ENCODE results near the gene NPC1.
"Not testable (repeated sequence)": the region's sequence is repeated elsewhere in the genome, so short reads cannot be mapped to it uniquely, and the experiment has no call there.

The NPC1 gene

GRCh38 chr18:23608211-23608610 is 21.9 kb upstream of the NPC1 start:
- DNase-seq = no peak

GRCh38 chr18:23605941-23606340 is 19.6 kb upstream of the NPC1 start:
- no peak for DNase-seq

- no peak for DNase-seq
These were observed 13.5 kb upstream of the NPC1 start for GRCh38 chr18:23599809-23600208.

GRCh38 chr18:23596183-23596582 is 9.9 kb upstream of the NPC1 start:
- no peak for DNase-seq

- no peak for DNase-seq
These were observed 9.3 kb upstream of the NPC1 start for GRCh38 chr18:23595591-23595990.

- no peak for DNase-seq
These were observed 7.4 kb upstream of the NPC1 start for GRCh38 chr18:23593720-23594119.

- no peak for DNase-seq
These were observed 6.6 kb upstream of the NPC1 start for GRCh38 chr18:23592911-23593310.

- no peak for DNase-seq
These were observed 4.7 kb upstream of the NPC1 start for GRCh38 chr18:23591011-23591410.

GRCh38 chr18:23588836-23589560 is 2.7 kb upstream of the NPC1 start:
- no peak for DNase-seq

GRCh38 chr18:23587220-23587642 is 925 bp upstream of the NPC1 start:
- no peak for DNase-seq

GRCh38 chr18:23585897-23586248 is 433 bp downstream of the NPC1 start:
- DNase-seq = no peak

GRCh38 chr18:23585007-23585871 is 1.1 kb downstream of the NPC1 start:
- no peak for DNase-seq

GRCh38 chr18:23584019-23584983 is 2.0 kb downstream of the NPC1 start:
- DNase-seq = no peak

GRCh38 chr18:23583071-23583865 is 3.0 kb downstream of the NPC1 start:
- DNase-seq = no peak

GRCh38 chr18:23580677-23581367 is 5.5 kb downstream of the NPC1 start:
- no peak for DNase-seq

- no peak for DNase-seq
These were observed 7.2 kb downstream of the NPC1 start for GRCh38 chr18:23578891-23579653.

GRCh38 chr18:23578067-23578701 is 8.1 kb downstream of the NPC1 start:
- DNase-seq = no peak

- DNase-seq = not testable (repeated sequence)
These were observed 8.8 kb downstream of the NPC1 start for GRCh38 chr18:23577521-23577920.

- no peak for DNase-seq
These were observed 11.0 kb downstream of the NPC1 start for GRCh38 chr18:23575309-23575651.

- DNase-seq = no peak
These were observed 11.5 kb downstream of the NPC1 start for GRCh38 chr18:23574611-23575308.
